Measurements from ENCODE around the gene MOSPD3.

DNA sequence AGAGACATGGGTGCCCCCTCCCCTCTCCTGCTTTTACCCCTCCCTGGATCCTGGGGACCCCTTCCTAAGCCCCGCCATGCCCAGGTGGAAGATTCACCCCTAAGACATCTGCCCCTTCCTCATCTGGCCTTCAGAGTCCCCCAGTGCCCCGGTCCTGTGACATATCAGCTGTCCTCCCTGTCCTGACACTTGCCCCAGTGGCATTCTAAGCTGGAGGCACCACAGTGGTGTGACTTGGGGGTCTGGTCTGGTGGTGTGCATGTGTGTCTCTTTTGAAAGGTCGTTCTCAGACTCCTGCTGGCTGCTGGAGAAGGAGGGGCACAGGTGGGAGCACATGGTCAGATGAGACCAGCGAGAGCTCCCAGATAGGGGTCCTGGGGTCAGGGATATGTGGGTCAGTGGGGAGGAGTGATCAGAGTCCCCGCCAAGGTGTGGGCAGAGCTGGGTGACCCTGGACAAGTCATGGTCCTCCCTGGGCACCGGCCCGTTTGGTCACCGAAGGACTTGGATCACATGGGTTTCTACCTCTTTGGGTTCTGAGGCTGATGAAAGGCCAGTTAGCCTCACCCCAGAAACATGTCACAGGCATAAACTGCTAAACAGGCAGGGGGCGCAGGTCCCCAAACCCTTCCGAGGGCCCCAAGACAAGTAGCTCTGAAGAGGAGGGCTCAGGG, 29.7 kb downstream of the MOSPD3 start:
- TF ChIP-seq EZH2 (IDR thresholded peaks at IDR 0.05; ENCODE audit: borderline replicate concordance, insufficient read depth, low read length, poor library complexity, severe bottlenecking): no peak
- TF ChIP-seq MXI1 (conservative IDR thresholded peaks at IDR 0.05; ENCODE audit: poor library complexity, severe bottlenecking): no peak
- TF ChIP-seq, protein P1, sequence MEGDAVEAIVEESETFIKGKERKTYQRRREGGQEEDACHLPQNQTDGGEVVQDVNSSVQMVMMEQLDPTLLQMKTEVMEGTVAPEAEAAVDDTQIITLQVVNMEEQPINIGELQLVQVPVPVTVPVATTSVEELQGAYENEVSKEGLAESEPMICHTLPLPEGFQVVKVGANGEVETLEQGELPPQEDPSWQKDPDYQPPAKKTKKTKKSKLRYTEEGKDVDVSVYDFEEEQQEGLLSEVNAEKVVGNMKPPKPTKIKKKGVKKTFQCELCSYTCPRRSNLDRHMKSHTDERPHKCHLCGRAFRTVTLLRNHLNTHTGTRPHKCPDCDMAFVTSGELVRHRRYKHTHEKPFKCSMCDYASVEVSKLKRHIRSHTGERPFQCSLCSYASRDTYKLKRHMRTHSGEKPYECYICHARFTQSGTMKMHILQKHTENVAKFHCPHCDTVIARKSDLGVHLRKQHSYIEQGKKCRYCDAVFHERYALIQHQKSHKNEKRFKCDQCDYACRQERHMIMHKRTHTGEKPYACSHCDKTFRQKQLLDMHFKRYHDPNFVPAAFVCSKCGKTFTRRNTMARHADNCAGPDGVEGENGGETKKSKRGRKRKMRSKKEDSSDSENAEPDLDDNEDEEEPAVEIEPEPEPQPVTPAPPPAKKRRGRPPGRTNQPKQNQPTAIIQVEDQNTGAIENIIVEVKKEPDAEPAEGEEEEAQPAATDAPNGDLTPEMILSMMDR (IDR thresholded peaks at IDR 0.05; ENCODE audit: poor library complexity, severe bottlenecking): no peak
- TF ChIP-seq, protein P2, sequence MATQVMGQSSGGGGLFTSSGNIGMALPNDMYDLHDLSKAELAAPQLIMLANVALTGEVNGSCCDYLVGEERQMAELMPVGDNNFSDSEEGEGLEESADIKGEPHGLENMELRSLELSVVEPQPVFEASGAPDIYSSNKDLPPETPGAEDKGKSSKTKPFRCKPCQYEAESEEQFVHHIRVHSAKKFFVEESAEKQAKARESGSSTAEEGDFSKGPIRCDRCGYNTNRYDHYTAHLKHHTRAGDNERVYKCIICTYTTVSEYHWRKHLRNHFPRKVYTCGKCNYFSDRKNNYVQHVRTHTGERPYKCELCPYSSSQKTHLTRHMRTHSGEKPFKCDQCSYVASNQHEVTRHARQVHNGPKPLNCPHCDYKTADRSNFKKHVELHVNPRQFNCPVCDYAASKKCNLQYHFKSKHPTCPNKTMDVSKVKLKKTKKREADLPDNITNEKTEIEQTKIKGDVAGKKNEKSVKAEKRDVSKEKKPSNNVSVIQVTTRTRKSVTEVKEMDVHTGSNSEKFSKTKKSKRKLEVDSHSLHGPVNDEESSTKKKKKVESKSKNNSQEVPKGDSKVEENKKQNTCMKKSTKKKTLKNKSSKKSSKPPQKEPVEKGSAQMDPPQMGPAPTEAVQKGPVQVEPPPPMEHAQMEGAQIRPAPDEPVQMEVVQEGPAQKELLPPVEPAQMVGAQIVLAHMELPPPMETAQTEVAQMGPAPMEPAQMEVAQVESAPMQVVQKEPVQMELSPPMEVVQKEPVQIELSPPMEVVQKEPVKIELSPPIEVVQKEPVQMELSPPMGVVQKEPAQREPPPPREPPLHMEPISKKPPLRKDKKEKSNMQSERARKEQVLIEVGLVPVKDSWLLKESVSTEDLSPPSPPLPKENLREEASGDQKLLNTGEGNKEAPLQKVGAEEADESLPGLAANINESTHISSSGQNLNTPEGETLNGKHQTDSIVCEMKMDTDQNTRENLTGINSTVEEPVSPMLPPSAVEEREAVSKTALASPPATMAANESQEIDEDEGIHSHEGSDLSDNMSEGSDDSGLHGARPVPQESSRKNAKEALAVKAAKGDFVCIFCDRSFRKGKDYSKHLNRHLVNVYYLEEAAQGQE (IDR thresholded peaks at IDR 0.05; ENCODE audit: borderline replicate concordance): no peak
